Activated CD4-positive, alpha-beta T cell treated with anti-CD3 and anti-CD28 coated beads, Interleukin-2, amount 50 U/mL, for 48 hours (primary cell): Measurements from ENCODE around the gene CENPT.
"Not testable (repeated sequence)": the region's sequence is repeated elsewhere in the genome, so short reads cannot be mapped to it uniquely, and the experiment has no call there.

Experiments used
- DNase-seq, 2 experiments: peaks; one replicate each; pipeline ENCODE4 v3.0.0-alpha.2; 2020

The CENPT gene

DNA sequence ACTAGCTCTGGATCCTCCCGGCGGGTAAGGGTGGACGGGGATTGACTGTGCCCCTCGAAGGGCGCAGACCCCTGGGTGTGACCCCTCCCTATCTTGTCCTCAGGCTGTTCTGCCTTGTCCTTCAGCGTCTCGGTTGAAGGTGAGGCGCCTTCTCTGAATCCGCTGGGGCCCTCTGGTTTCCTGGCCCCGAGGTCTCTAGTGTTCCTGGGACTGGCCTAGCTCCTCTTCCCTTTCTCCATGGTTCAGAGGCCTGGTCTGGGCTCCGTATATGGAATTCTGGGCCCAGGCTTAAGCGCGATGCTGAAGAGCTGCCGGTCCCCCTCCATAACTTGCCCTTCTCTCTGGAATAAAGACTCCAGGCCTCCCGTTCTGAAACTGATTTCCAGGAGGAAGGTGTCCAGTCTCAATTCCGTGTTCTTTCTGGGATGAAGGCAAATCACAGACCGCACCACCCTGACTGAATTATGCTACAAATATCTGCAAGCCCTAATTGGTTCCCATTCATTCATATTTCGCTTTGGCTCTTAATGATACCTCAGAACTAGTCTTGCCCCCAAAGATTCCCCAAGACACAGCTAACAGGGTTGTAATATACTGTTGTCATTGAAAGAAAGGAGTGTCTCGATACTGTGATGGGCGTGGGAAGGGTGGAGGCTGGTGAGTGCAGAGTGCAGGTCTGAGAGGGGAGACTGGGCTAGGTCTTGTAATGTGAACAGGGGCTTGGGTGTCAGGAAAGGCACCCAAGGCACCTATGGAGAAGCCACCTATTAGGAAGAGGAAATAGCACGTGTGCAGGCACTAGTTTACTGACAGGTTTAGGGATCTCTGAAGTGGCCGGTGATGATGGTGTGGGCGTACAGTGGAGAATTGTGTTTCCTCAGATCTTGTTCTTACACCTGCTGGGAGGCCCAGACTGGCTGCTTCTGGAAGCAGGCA, 26.2 kb upstream of the CENPT start:
- DNase-seq = peak; percentile 16 to 23

DNA sequence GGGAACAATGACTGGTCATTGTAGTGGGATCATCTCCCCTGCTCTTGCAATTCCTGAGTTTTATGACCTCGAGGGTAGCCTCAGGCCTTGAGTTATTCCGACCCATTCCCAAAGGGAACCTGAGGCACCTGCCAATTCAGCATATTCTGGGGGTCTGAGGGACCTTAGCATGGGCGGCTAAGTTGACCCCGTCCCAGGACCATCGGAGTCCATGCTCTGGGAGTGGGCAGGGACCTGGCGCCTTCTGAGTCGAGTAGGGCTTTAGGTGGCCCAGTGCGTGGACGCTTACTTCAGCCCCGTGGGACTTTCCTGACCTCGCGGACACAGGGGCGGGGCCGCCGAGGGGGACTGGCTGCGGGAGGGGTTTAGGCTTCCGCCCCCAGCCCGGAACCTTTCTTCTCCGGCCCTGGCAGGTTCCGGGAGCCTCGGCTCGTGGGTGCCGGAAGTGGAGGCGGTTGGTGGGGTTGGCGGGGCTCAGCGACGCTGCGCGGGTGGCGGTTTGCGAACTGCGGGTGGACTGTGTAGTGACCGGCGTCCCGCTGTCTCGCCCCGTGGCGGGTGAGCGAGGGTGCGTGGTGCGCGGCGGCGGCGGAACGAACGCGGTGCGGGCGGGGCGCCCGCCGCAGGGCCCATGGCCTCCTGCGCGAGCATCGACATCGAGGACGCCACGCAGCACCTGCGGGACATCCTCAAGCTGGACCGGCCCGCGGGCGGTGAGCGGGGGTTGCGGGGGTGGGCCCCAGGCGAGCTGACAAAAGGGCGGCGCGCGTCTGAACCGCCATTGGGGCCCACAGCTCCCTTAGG, 25.3 kb upstream of the CENPT start, which contains the start of gene EDC4:
Gene EDC4 (plus strand): TSS at position 422 of the 804 bp plus-strand sequence. CDS start 210 bp downstream, at position 632.
- DNase-seq = peak; percentile 91 to 93

DNA sequence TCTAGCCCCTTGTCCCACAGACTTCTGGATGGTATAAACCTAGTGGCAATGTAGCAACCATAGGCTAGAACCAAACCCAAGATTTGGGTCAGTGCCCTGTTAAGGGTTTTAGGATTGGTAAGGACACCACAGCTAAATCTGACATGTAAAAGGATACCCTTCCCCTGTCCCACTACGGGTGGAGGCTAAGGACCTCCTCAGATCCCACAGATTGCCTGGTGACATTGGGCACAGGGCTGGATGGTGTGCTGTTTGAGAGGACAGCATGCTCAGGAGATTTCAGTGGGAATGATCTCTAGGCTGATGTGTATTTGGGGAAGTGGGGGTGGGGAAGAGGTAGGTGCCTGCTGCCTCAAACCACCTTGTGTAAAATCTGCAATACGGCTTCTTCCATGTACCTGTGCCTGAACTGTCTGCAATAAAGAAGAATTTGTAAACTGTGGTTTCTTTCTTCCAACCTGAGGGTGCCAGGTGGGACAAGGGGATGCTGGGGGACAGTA, 24.7 kb upstream of the CENPT start:
- DNase-seq = no peak

DNA sequence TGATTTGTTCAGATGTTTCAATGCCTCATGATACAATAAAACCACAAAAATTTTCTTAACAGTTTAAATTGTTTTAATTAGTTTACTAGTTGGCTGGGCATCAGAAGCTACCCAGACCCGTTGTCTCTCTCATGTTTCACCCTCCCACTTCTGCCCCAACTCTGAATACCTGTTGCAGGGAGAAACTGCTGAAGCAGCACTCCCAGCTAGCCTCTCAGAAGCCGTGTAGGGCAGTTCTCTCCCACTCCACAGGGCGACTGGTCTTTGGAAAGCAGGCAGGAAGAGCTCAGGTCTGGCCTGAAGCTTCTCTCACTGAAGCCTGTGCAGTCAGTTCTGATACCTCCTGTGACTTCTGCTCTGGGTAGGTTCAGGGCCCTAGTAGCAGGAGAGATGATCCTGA, 23.8 kb upstream of the CENPT start:
- DNase-seq = no peak

DNA sequence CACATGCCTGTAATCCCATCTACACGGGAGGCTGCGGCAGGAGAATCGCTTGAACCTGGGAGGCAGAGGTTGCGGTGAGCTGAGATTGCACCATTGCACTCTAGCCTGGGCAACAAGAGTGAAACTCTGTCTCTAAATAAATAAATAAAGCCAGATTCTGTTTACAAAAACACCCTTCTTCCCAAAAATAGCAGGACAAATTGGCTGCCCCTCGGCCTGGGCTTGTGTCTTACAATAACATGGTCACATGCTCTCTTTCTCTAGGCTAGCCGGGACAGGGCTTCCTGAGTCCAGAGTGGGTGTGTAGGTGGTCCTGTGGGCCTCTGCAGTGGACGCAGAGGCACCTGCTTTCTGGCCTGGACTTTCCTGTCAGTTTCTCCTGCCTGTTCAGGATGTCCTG, 22.2 kb upstream of the CENPT start:
- DNase-seq = no peak

DNA sequence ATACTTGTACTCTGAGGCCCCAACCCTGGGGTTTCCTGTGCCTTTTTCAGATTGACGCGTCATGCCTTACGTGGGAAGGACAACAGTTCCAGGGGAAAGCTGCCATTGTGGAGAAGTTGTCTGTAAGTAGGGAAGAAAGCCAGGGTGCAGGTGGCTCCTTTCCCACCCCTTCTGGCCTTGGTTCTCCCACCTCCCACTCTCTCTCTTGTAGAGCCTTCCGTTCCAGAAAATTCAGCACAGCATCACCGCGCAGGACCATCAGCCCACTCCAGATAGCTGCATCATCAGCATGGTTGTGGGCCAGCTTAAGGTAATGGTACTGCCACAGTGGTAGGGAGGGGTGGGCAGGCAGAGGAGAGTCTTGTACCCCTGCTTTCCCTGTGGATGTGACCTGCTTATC, 20.8 kb upstream of the CENPT start:
- DNase-seq = no peak

DNA sequence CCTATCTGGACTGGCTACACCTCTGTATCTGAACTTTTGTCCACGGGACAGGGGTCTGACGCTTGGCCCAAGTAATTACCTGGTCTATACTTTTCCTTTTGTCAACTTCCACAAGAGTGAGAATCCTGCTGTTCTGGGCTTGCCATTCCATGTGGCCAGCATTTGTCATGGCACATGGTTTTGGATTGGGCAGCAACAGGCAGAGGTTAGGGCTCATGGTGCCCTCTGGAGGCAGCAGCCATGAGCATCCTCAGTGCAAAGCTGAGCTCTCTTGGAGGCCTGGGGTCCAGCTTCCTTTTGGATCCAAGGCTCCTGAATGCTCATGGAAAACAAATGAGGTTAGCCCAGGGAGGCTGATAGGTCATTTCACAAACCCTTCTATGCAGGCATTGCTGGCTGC, 17.8 kb upstream of the CENPT start:
- DNase-seq = no peak

DNA sequence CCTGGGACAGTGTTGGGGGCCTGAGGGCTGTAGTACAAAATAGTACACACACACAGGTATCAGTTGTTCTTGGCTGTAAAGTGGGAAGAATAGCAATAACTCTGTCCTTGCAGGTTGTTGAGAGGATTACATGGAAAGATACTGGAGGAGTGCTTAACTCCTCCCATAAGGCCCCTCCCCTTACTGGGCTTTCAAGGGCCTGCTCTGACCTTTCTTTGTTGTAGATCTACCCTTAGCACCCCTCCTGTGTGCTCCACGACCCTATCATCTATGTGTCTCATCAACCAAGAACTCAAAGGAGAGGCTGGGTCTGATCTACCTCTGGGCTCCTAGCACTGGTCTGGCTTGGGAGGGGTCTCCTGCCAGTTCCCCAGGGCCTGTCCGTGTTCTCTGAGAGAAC, 17.1 kb upstream of the CENPT start:
- DNase-seq = no peak

DNA sequence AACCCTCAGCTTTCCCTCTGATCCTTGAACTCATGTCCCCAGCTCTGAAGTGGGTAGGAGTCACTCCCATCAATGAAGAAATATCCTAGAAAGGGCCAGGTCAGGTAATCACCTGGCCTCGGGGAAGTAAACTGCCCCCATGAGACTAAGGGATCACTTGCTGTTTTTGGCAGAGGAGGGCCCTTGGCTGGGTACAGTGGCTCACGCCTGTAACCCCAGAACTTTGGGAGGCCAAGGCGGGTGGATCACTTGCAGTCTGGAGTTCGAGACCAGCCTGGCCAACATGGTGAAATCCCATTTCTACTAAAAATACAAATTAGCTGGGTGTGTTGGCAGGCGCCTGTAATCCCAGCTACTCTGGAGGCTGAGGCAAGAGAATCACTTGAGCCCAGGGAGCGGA, 16.6 kb upstream of the CENPT start:
- DNase-seq = not testable (repeated sequence)

DNA sequence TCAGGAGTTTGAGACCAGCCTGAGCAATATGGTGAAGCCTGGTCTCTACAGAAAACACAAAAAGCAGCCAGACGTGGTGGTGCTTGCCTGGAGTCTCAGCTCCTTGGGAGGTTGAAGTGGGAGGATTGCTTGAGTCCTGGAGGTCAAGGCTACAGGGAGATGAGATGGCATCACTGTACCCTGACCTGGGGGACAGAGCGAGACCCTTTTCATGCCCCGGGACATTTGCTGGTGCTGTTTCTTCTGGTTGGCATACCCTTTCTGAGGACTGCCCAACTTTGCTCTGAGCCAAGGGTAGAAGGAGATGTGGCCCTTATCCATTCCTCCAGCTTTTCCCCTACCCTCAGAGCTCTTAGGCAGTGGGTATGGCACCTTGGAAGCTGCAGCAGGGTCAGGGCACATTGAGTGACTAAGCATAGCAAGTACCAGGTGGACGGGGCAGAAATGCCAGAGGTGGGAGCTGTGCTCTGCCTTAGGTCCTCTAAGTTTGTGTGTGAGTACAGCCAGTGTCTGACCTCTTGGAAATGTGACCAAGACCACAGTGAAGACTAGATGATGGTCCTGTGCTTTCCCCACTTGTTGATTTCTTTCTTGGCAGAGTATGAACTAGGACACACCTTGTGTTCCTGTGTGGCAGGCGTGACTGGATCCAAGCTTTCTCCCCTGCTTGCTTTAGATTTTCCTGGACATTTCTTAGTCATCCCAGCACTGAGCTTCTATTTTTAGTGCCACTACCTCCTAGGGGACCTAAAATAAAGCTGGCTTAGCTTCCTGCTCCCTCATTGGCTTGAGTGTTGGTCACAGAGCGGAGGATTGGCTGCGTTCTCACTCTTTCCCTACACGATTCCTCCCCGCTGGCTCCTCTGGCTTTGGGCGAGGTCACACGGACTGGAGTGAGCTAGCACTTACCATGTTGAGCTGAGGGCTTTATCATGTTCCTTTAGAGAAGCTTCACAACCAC, 15.4 kb upstream of the CENPT start:
- no peak for DNase-seq

DNA sequence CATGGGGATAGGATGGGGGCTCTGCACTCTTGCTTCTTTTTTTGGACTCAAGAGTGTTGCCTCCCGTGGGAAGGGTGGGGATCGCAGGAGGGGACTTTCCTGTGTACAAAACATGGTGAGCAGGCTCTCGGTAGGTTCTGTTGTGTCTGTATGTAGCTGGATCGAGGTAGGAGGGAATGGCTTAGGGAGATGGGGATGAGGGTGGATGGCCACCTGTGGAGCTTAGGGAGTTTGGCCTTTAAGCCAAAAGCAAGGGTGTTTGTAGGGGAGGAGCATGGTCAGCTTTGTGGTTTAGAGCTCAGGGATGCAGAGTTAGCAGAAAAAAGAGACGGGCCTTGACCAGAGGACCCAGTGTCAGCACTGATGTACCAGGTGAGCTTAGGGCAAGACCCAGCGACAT, 14.4 kb upstream of the CENPT start:
- DNase-seq = no peak

DNA sequence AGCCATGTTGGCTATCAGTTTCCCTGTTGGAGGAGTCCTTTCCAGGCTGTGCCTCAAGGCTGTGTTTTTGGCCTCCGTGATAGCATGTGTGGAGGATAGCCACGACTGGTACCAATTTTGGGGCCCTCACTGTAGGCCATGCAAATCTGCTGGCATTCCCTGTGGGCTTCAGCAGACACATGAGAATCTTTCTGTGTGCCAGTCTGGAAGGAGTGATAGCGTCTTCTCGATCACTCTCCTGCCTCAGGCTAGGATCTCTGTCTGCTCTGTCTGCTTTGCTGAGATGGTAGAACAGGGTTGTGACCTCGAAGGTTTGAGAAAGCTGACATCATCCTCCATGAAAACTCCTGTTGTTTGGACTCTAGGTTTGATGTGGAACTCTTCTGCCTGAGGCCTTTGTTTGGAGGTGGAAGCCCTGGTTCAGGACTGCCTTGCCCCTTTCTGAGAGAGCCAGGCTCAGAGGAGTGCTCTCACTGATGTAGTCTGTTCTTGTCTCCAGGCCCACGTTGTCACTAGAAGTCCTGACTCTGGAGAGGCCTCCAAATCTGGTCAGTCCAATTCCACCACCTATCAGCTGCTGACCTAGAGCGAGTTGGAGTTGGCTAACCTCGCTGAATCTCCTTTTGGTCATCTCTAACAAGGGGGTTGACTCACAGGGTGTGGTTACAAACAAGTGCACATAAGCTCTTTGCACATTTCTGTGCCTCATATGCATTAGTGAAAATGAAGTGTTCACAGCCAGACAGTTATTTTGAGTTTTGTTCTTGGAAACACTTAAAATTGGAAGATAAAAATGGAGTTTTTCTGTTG, 13.3 kb upstream of the CENPT start:
- DNase-seq = no peak

DNA sequence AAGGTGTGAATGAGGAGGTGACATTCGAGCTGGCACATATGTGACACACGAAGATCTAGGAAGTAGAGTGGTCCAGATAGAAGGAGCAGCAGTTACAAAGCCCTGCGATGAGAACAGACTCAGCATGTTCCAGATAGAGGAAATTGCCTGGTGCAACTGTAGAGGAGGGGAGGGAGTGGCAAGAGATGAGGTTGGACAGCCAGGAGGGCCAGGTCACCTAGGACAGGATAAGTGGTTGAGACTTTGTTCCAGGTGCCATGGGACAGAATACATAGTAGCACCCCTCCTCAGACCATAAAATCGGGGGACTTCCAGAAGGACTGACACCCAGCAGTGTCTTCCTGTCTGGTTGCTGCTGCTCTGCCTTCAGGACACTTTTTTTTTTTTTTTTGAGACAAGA, 11.0 kb upstream of the CENPT start:
- DNase-seq = no peak

DNA sequence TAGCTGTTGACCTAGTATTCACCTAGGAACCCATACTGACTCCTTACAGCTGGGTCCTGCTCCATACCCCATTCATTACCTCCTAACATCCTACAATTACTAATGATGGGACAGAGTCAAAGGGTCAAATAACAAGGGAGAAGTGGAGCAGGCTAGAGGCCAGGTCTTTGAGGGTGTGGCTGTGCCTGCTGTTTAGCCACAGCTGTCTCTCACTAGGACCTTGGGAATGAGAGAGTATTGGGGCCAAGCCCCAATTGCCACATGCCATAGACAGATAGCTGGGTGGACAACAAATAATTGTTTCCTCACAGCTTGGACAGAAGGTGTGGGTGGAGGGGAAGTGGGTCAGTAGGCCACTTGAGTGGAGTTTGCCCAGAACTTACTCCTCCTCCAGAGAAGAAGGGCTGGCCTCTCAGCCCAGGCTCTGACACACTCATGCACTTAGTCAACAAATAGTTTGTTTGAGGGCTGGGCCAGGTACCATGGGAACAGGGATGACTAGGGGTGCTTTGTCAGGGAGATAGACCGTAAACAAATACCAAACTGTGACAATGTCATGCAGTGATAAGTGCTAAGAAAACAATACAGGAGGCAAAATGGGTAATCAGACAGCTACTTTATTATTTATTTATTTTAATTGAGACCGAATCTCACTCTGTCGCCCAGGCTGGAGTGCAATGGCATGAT, 10.2 kb upstream of the CENPT start:
- no peak for DNase-seq

DNA sequence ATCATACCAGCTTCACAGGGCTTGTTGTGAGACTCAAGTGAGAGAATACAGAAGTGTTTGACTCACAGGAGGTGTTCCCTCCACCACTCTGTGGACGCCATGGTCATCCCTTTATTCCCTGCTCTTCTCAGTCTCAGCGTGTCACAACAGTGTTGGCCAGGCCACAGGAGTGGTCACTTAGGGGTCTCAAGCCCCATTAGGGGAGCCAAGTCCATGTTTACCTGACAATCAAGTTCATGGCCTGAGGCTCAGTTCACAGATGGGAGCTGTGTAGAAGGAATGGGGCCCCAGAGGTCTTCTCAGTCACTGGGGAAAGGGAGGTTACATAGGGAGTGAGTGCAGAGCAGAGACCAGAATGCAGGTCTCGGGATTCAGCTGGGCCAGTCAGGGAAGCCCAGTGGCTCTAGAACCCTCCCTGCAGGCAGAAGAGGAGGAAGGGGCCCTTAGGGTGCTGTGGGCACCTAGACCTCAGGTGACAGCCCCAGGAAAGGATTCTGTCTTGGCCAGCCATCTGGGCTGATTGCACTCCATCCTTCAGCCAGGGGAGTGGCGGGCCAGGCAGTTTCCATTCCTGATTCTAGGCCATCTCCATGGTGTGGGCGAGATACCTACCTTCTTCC, 9.5 kb upstream of the CENPT start:
- DNase-seq = no peak

DNA sequence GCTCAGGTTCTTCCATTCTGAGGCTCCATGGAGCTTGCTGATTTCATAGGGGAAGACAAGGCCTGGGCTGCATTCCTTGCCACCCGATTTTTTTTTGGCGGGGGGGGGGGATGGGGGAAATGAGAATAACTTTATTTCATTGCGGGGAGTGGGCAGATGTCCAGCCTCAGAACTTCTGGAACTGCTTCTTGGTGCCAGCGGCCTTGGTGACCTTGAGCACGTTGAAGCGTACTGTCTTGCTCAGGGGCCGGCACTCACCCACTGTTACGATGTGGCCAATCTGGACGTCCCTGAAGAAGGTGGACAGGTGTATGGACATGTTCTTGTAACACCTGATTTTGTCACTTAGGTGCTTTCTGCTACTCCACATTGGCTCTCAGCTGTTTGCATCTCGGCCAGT, 8.3 kb upstream of the CENPT start:
- DNase-seq = no peak

DNA sequence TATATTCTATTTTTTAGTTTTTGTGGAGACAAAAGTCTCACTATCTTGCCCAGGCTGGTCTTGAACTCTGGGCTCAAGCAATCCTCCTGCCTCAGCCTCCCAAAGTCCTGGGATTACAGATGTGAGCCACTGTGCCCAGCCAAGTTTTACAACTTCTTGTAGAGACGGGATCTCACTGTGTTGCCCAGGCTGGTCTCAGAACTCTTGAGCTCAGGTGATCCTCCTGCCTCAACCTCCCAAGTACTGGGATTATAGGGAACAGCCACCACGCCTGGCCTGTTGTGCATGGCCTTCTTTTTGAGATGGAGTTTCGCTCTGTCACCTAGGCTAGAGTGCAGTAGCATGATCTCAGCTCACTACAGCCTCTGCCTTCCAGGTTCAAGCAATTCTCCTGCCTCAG, 6.2 kb upstream of the CENPT start:
- DNase-seq = no peak

DNA sequence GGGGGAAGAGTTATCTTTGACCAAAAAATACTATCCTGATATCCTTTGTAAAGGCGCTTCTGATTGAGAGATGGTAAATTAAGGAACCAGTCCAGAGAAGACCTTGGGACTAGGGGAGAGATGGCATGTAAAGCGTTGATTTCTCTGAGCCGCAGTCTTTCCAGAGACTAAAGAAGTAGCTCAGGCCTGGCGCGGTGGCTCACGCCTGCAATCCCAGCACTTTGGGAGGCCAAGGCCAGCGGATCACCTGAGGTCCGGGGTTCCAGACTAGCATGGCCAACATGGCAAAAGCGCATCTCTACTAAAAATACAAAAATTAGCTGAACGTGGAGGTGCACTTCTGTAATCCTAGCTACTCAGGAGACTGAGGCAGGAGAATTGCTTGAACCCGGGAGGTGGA, 625 bp upstream of the CENPT start:
- DNase-seq = no peak

DNA sequence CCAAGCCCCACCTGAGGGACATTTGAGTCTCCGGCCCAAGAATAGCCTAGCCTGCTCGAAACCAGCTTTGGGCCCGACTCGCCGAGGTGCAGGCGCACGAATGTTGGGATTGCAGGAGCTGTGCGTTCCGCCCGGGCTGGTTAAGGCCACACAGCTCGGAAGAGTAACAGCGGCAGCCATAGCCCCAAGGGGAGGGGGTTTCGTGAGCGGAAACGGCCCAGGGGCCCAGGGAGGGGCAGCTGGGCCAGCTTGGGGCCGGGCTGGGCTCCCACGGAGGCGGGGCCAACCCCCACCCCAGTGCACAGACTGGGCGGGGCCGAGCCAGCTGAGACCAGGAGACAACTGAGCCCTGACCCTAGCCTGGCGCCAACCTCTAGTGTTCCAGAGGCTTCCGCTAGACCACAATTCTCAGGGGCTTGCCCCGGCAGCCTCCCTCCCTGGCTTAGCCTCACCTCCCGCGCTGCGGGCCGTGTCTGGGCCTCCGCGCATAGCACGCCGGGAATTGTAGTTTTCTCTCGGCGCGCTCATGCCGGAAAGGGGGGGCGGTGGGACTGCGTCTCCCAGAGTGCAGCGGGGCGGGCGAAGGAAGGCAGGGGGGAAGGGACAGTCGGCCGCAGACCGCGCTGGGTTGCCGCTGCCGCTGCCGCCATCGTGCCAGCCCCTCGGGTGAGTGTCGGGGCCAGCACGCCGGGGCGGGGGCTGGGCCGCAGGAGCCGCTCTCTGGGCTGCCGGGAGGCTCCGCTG, 1.0 kb downstream of the CENPT start, which contains the start of gene NUTF2:
Gene NUTF2 (plus strand): TSS at position 614 of the 744 bp plus-strand sequence. CDS start 18,198 bp downstream, outside the sequence.
- peak; percentile 96 to 97 for DNase-seq

DNA sequence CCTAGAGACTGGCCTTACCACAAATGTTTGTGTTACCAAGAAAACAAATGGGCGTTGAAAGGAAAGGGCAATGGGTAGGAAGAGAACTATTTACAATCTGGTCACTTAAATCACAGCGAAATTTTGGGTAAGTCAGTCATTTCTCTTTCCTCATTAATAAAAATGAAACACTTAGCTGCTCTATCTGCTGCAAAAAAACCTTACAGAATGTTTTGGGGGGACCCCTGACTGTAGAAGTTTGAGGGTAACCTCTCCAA, 1.5 kb downstream of the CENPT start:
- DNase-seq = no peak
